HL-60/S4 (cell line): ENCODE results near the gene CACNA1C.
"Not testable (repeated sequence)": the region's sequence is repeated elsewhere in the genome, so short reads cannot be mapped to it uniquely, and the experiment has no call there.

Experiments used
- in situ Hi-C: fragments of 300-500 bp; cut with MboI; formaldehyde crosslinking; loops from 2 replicates; pipeline ENCODE4 v1.14.3; 2022; ENCODE audit warnings: low sequenced_read_pairs

CACNA1C gene

DNA sequence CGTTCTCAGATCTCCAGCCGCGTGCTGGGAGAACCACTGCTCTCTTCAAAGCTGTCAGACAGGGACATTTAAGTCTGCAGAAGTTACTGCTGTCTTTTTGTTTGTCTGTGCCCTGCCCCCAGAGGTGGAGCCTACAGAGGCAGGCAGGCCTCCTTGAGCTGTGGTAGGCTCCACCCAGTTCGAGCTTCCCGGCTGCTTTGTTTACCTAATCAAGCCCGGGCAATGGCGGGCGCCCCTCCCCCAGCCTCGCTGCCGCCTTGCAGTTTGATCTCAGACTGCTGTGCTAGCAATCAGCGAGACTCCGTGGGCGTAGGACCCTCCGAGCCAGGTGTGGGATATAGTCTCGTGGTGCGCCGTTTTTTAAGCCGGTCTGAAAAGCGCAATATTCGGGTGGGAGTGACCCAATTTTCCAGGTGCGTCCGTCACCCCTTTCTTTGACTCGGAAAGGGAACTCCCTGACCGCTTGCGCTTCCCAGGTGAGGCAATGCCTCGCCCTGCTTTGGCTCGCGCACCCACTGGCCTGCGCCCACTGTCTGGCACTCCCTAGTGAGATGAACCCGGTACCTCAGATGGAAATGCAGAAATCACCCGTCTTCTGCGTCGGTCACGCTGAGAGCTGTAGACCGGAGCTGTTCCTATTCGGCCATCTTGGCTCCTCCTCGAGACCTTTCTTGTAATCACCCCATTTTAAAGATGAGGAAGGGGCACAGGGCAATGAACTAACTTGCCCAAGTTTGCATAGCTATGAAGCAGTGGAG lies 83.1 kb downstream of the CACNA1C start:
- in situ Hi-C loops: not testable (repeated sequence)

DNA sequence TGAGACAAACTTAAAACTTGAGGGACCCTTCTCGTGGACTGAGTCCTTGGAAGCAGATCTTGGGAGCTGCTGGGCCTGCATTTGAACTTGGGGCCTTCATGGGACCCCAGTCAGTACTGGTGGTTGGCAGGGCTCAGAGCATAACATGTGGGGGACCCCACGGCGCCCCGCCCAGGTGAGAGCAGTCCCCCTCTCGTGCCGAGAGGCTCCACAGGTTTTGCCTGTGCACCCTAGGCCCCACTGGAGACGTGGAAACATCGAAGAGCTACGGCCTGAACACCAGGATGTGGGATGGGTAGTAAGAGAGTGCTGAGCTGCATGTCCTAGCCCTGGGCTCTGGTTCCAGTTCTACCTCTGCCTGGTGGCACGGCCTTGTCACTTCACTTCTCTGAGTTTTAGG lies 84.1 kb downstream of the CACNA1C start:
- in situ Hi-C loops: no loop called here

DNA sequence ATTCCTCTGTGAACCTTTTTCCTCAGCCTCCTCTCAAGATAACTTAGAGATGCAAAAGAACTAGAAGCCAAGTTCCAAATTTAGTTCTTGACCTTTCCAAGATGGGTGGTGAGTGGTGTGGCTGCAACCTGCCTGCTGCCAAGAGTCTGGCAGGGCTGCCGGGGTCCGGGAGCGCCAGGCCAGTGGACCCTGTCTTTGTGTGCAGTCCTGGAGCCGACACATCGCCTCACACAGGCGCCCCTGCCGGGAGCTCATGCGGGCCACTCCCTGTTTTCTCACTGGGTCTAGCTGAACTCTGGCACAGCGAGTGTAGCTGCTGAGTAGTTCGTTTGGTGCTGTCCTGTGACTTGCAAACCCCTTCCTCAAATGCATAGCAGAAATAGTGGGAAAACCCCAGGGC lies 84.9 kb downstream of the CACNA1C start:
- in situ Hi-C loops: no loop called here

DNA sequence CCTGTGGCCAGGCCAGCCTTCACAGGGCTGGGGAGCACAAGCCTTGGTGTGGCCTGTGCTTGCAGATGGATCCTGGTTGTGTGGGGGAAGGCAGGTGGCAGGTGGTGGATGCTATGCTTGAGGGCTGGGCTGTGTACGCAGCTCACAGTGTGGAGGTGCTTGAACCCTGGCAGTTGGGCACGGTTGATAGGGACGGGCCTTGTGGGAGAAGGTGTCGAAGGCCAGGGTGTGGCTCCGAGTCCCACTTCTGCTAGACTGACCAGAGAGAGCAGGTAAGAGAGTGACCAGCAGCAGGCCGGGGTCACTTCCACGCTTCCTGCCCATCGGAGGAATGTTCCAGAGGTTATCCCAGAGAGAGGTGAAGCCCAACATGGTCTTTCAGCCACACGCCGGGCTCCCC lies 85.5 kb downstream of the CACNA1C start:
- in situ Hi-C loops: no loop called here

DNA sequence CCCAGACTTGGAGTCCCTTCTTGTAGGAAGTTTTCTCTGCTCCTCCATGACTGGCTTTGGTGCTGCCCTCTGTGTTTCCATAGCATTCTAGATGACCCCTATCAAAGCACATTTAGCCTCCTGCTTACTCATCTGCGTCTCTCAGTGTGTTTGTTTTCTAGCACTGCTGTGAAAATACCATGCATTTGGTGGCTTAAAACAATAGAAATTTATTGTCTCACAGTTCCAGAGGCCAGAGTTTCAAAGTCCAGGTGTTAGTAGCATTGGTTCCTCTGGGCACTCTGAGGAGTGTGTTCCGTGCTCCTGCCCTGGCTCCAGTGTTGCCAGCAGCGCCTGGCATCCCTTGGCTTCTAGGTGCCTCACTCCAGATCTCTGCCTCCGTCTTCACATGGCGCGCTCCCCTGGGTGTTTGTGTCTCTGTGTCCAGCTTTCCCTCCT lies 86.1 kb downstream of the CACNA1C start:
- in situ Hi-C loops: no loop called here

DNA sequence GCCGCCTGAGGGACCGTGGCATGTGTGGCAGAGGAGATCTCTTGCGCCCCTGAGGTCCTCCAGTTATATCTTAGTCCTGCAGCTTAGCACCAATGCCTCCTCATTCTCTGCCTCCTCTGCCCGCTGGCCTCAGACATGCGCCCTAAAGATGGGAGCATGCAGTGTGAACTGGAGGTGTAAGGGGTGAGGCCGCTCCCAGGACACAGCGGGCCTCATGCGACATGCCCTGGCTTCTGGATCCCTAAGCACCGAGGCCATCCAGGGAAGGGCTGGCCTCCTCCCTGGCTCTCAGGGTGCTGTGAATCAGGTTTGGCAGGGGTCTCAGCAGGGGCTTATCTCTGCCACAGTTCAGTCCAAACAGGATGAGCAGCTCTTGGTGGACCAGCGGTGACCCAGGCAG lies 86.9 kb downstream of the CACNA1C start:
- in situ Hi-C loops: no loop called here

DNA sequence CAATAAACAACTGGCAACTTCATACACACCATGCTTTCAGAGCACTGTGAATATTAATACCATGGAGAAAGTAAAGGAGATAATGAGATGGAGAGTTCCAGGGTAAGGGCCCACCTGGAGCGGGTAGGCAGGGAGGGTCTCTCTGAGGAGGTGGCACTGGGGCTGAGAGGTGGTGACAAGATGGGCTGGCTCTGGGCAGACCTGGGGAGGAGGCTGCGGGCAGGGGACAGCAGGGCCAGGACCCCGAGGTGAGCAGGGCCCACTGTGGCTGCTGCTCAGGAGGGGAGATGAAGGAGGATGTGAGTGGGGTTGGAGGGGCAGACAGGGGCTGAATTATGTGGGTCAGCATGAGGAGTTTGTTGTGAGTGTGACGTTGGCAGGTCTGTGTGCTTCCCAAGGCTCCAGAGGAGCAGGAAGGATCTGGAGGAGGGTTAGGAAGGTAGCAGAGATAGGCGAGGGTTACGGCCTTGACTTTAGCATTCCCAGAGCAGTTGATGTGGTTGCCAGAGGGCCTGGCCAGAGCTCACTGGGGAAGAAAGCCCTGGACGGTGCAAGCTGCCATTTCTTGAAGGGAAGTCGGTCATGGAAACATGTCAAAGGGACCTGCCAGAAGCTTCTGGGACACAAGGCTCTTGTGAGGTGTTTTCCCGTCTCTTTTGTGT lies 88.2 kb downstream of the CACNA1C start:
- in situ Hi-C loops: no loop called here

DNA sequence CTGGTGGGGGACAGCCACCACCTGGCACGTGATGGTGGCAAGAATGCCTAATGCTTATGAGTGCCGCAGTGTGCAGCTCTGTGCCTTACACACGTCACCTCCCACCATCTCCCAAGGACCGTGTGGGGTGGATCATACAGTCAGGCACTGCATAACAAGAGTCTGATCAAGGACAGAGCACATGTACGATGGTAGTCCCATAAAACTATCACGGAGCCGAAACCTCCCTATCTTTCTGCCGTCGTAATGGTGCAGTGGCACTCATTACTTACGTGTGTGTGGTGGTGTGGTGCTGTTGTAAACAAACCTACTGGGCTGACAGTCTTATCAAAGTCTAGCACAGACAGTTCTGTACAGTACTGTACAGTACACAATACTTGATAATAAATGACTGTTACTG lies 89.3 kb downstream of the CACNA1C start:
- in situ Hi-C loops: no loop called here

DNA sequence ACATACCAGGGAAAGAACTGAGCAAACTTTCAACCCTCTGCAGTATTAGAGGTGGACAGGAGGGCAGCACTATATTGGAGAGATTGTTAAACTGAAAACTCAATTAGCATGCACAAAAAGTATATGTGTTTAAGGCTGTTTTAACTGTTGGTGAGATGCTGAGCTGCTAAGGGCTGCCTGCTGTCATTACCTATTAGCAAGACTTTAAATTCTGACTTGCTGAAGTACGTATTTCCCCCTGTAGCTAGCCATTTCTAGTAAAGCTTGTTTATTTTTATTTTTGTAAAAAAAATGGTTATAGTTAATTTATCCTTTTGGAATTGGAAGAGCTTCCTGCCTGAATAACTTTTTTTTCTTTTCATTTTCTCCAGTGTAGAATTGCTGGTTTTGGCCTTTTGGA lies 92.2 kb downstream of the CACNA1C start:
- in situ Hi-C loops: no loop called here

DNA sequence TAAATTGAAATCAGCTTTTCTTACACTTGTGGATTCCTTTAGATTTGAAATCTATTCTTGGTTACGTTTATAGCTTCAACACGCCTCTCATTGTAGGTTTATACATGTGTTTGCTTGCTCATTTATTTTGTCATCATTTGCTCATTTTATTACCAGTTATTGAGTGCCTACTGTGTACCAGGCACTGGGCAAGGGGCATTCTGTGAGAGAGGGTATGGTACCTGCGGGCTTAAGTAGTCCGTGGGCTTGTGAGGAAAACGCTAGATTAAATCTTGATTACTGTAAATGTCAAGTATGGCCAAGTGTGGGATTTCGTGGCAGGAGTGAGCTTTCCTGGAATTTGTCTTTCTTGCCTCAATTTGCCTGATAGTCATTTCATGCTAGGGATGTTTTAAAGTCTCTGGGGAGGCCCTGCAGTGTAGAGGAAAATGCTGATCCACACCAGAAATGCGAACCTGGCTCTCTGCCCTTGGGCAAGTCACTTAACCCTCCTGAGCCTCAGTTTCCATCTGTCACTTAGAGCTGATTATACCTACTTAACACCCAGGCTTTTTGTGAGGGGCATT lies 92.7 kb downstream of the CACNA1C start:
- in situ Hi-C loops: no loop called here

DNA sequence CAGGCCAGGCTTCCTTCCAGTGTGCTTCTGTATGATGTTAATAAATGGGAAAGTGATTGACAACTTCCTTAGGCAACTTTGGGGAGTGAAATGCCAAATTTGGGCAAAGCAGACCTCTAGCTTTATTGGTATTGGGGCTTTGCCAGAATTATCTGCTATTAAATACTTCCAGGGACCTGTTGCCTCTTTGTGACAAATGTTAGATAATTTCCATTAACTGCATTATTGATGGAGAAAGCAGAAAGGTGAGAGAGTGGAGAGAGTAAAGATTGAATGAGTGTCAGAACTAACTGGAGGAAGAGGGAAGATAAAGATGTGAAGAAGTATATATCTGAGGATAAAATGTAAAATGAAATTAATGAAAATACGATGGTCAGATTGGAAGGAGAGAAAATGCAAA lies 94.5 kb downstream of the CACNA1C start:
- in situ Hi-C loops: no loop called here

DNA sequence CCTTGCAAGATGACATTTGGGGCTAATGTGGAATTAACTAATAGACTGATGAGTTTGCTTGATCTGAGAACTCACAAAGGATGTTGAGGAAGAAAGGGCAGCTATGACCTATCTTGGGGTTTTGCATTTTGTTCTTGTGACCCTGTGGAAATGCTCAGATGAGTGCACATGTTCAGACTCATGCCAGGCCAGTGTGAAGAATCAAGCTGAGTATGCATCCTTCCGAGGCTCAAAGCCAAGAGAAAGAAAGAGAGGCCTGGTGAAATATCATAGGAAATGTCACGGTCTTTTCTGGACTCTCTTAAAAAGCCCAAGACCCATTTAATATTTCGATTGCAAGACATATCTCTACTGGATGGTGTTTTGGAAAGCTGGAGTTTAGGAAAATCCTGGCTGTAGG lies 96.3 kb downstream of the CACNA1C start:
- in situ Hi-C loops: no loop called here

DNA sequence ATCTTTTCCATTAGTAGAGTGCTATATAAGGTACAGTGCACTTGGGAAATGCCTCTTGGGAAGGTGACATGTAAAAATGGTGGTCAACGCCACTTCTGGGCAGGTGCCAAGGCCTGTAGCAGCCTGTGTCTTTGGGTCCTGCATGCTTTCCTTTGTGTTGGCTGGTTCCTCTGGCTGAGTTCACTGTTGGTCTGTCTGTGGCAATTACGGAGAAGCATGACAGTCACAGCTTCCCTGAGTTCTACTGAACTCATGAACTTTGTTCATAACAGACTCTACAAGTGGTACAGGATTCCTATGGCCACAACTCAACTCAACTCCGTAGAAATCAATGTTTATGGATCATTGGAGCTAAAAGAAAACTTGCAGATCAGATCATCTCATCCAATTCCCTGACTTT lies 98.0 kb downstream of the CACNA1C start:
- in situ Hi-C loops: no loop called here

DNA sequence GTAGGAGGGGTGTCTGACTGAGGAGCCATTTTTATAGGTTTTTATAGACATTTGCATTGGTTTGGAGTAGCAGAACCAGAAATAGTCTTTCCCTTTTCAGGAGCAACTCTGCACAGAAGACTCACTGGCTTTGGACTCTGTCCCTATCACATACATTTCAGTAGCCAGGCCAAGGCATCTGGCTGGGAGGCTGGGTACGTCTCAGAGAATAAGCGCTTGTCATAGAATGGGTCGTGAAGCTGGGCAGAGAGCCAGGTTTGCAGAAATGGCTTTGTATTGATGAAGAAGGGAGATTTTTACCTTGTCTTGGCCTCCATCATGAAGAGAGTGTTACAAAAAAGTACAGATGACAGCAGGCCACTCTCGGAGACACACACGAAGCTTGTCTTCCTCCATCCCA lies 98.6 kb downstream of the CACNA1C start:
- in situ Hi-C loops: no loop called here

DNA sequence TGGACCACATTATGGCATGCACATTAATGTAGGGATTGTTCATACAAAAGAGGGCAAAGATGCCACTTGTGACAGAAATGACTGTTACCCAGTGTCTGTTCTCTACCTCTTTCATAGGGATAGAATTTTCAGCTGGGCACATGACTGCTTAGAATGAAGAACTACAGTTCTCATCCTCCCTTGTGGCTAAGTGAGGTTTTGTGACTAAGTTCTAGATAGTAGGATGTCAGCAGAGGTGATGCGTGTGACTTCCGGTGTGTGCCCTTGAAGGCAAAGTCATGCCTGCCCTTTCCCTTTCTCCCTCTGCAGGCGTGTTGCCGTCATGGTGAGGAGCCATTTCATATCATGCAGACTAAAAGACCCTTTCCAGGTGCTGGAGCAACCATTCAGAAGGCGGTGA lies 99.3 kb downstream of the CACNA1C start:
- in situ Hi-C loops: no loop called here

DNA sequence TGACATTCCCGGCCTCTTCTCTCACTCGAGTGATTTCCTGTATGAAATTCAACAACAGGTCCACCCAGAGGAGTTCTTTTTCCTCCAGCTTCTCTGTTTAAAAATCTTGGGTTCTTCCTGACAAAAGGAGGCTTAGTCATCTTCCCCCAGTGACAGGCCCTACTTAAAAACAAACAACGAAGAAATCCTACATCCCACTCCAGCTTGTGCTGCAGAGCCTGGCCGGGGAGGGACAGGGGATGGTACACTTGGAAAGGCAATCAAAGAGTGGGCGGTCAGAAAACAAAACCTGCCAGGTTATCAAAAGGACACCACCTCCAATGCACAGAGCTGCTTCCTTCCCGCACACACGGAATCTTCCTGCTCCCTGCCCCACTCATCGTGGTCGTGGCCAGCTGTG lies 101.3 kb downstream of the CACNA1C start:
- in situ Hi-C loops: no loop called here

DNA sequence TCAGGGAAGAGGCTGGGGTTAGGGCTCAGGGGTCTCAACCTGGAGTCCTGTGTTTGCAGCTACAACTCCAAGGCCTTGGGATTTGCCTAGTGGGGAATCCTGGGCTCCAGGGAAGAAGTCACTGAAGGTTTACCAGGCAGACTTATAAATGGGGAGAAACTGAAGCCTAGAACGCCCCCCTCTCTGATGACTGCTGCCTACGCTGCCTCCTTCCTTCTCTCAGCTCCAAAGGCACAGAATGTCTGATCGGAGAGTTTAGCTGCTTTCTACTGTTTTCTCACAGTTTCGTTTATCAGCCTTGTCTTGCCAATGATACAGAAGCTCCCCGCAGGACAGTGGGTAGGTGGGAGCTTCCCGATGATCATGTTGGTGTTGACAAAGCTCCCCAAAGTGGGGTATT lies 101.7 kb downstream of the CACNA1C start:
- in situ Hi-C loops: no loop called here

DNA sequence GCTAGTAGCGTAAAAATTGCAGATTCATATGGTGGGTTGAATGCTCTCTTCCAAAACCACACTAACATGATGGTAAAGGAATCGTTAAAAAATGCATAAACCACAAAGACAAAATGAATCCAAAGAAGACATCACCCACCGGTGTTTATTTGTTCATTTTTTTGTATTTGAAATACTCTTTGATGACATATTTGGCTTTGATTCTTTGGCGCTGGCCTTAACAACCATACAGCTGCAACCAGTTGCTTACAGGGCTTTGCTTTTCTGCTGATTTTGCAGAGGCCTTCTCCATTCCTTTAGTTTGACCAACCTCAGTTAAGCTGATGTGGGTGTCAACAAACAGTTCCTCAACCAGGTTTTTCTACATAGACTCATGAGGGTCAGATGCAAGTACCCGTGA lies 103.5 kb downstream of the CACNA1C start:
- in situ Hi-C loops: no loop called here

DNA sequence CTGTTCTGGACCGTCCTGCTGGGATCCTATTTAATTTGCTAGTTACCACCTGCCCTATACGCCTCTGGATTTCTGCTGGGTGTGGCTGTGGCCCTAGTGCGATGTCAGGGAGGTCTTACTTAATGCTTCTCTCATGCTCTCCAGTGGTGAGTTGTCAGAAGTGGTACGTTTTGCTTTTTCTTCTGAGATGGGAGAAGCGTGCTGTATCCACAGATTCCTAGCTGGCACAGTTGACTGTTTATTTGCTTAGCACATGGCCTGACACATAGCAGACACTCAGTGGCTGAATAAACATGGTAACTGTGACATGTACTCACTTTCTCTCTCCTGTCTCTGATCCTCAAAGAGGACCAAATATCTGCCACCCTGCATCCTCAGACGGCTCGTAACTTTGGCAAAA lies 107.3 kb downstream of the CACNA1C start:
- in situ Hi-C loops: no loop called here

DNA sequence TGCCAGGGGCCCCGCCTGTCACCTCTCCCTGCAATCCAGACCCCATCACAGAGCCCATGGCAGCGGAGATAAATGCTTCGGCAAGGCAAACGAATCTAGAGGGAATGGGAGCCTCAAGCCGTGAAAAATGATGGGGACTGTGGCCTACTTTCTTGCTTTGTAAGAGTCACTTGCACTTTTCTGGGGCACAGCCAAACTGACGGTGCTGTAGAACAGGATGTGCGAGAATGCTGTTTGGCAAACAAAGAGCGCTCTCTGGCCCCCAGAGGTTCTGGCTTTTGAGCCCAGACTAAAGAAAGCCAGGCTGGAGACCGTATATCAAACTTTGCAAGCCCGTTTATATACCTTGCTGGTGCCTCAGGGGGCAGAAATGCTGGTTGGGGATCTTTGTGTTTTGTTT lies 108.7 kb downstream of the CACNA1C start:
- in situ Hi-C loops: no loop called here

DNA sequence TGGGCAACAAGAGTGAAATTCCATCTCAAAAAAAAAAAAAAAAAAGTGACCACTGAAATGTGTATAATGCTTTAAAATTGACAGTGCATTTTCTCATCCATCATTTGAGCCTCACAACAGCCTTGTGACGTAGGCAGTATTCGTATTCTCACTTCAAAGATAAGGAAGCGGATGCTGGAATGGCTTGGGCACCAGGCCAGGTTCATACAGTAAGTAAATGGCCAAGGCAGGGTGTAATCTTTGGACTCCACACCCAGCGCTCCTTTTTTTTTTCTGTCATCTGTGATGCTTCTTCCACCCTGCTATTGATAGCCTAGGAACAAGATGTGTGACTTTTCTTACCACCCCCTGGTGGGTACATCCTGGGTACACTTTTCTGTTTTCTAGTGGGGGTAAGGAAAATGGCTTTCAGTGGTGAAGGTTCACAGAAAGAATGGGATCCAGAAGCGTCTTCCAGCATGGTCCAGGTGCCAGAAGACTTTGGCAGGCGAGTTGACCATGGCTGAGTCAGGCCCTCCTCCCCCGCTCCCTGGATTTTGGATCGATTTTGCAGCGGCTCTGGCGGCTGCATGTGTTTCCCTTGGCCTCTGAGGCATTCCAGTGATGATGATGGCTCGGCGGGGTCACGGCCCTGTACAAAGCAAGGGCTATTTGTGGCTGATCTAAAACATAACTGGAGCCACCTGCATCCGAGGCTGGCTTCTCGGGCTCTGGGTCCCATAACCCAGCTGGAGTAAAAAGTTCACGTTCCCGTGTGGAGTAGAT lies 110.6 kb downstream of the CACNA1C start:
- in situ Hi-C loops: no loop called here

DNA sequence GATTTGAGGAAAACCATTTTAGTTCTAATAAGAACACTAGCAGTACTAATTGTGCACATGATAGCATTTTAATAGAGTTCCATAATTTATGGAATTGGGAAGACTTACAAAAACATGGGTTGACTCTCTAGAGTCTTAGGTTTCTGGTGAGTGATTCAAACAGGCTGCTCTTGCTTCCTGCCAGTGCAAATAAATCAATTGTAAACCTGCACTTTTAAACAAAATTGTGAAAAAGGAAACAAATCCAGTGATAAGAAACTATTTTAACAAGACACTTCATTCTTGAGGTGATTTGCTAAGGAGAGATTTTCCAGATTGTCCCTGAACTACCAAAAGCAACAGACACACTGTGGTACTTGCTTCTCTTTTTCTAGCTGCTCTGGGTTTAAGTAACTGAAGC lies 112.2 kb downstream of the CACNA1C start:
- in situ Hi-C loops: no loop called here
